ENCODE results near the gene TRAK1. TPM values are rescaled to one million over a fixed set of nuclear protein-coding genes. Genes with fewer than 3 reads are reported as not detected.

TRAK1 gene
- total RNA-seq, 1 donor from 2014 or later, result 36.8 TPM

DNA sequence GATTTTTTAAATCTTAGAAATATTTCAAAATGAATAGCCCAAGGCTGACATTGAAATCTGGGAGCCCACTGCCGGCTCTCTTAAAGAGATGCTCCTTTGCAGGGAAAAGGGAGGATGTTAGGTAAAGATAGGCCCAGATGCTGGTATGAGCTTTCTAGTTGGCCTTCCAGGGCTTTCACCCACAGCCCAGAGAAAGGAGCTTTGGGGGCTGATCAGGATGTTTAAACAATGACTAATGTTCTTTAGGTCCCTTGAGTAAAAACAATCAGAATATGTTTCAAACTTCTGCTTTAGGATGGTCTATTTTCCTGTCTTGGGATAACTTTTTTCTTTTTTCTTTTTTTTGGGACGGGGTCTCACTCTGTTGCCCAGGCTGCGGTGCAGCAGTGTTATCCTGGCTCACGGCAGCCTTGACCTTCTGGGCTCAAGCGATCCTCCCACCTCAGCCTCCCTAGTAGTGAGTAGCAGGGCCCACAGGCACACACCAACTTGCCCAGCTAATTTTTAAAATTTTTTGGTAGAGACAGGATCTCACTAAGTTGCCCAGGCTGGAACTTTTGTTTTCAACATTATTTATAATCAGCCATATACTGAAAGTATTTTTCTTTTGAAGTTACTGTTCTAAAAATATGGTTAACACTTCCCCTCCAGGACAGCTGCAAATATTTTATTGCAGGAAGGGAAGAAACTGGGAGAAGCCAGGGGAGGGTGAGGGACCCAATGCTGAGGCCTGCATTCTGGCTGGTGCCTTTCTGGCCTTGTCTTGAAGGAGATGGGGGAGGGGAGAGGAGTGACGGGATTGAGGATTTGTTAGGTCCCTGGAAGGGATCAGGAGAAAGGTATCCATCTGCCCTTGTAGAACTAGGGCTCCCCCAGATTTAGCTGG lies 70.1 kb downstream of the TRAK1 start:
- no peak overlapping the region for H3K4me3 ChIP-seq
- peaks cover 36% of the 10 kb centered on the region for H3K4me1 ChIP-seq
- H3K27ac ChIP-seq, result no peak overlapping the region
- no peaks in the 10 kb centered on the region for H3K36me3 ChIP-seq
- TF ChIP-seq, protein P1, sequence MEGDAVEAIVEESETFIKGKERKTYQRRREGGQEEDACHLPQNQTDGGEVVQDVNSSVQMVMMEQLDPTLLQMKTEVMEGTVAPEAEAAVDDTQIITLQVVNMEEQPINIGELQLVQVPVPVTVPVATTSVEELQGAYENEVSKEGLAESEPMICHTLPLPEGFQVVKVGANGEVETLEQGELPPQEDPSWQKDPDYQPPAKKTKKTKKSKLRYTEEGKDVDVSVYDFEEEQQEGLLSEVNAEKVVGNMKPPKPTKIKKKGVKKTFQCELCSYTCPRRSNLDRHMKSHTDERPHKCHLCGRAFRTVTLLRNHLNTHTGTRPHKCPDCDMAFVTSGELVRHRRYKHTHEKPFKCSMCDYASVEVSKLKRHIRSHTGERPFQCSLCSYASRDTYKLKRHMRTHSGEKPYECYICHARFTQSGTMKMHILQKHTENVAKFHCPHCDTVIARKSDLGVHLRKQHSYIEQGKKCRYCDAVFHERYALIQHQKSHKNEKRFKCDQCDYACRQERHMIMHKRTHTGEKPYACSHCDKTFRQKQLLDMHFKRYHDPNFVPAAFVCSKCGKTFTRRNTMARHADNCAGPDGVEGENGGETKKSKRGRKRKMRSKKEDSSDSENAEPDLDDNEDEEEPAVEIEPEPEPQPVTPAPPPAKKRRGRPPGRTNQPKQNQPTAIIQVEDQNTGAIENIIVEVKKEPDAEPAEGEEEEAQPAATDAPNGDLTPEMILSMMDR (IDR thresholded peaks at IDR 0.05), result no peak
- H3K27me3 ChIP-seq, result no peaks in the 10 kb centered on the region
- intact Hi-C loops (cut with DNase I), result no loop called here
- no peak for DNase-seq (ENCODE audit: extremely low spot score in 2 of 2)
- no peaks in the 10 kb centered on the region for H3K9me3 ChIP-seq

DNA sequence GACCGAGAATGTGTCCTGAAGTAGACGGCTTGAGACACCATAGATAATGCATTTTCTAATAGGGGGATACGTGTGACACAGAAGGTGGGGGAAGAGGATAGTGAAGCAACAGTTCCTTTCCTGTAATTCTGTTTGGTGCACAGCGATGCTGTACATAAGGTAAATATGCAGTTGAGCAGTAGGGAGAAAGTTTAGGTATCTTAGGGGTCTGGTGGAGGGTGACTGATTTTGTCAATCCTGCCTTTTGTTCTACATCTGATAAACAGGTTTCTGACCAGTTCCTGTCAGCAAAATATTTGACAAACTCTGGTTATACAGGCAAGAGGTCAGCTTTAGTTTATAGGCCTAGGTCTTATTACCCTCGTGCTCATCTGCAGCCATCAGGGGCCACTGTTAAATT lies 71.3 kb downstream of the TRAK1 start:
- H3K27me3 ChIP-seq, result no peaks in the 10 kb centered on the region
- H3K9me3 ChIP-seq, result no peaks in the 10 kb centered on the region
- H3K4me1 ChIP-seq, result peaks cover 36% of the 10 kb centered on the region
- no peak overlapping the region for H3K27ac ChIP-seq
- intact Hi-C loops (cut with DNase I), result no loop called here
- H3K4me3 ChIP-seq, result no peak overlapping the region
- no peak for DNase-seq (ENCODE audit: extremely low spot score in 2 of 2)
- no peak for TF ChIP-seq POLR2AphosphoS5 (IDR thresholded peaks at IDR 0.05; ENCODE audit: insufficient read depth in 1 of 2, low read depth in 1 of 2)
- TF ChIP-seq POLR2A (IDR thresholded peaks at IDR 0.05), result no peak
- TF ChIP-seq, protein P1 (IDR thresholded peaks at IDR 0.05), result no peak
- no peaks in the 10 kb centered on the region for H3K36me3 ChIP-seq

DNA sequence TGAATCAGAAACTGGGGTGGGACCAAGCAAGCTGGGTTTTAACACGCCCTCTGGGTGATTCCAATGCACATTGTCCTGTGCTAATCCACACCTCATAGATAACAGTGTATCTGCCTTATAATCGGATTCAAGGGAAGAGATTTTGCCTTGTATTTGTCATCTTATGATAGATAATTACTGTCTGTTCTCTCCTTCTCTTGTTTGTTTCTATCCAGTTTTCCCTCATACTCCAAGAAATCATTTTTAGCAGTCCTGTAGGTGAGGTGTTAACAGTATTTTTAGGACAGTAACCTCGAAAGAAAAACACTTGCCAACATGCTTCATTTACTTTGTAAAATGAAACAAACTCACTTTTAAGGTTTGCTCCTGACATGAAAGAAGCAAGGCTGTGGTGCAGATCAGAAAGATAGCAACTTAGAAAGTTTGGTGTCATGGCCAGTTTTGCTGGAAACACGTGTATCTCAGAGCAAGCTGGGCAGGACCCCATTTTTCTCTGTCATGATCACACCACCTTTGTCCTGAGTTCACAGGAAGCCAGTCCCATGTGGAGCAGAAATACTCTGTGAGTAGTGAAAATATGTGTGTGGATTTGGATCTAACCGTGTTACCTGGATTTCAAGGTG lies 72.6 kb downstream of the TRAK1 start:
- H3K27ac ChIP-seq, result no peak overlapping the region
- TF ChIP-seq, protein P1 (IDR thresholded peaks at IDR 0.05), result no peak
- TF ChIP-seq POLR2A (IDR thresholded peaks at IDR 0.05), result no peak
- no peak for TF ChIP-seq POLR2AphosphoS5 (IDR thresholded peaks at IDR 0.05; ENCODE audit: insufficient read depth in 1 of 2, low read depth in 1 of 2)
- H3K4me3 ChIP-seq, result no peak overlapping the region
- H3K27me3 ChIP-seq, result no peaks in the 10 kb centered on the region
- H3K36me3 ChIP-seq, result no peaks in the 10 kb centered on the region
- peaks cover 36% of the 10 kb centered on the region for H3K4me1 ChIP-seq
- H3K9me3 ChIP-seq, result no peaks in the 10 kb centered on the region
- intact Hi-C loops (cut with DNase I), result no loop called here
- DNase-seq (ENCODE audit: extremely low spot score in 2 of 2), result no peak

DNA sequence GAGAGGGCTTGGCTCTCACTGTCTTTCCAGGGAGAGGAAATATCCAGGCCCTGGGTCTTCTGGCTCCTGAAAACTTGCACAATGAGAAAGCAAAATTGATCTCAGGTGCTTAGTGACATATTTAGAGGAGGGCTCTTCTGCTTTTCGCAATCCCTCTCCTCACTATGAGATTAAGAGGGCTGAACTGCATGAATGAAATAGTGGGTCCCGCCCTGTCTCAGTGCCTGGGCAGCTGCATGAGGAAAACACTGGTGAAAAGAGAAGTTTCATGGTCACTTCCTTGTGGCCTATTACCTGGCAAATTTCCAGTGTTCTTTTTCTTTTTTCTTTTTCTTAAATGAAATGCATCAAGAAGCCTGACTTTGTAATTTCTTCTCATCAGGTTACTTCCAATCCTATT lies 73.5 kb downstream of the TRAK1 start:
- TF ChIP-seq POLR2AphosphoS5 (IDR thresholded peaks at IDR 0.05; ENCODE audit: insufficient read depth in 1 of 2, low read depth in 1 of 2) (no peak), POLR2A (IDR thresholded peaks at IDR 0.05) (no peak)
- TF ChIP-seq, protein P1 (IDR thresholded peaks at IDR 0.05), result no peak
- DNase-seq (ENCODE audit: extremely low spot score in 2 of 2), result no peak
- Histone ChIP-seq H3K9me3 (no peaks in the 10 kb centered on the region), H3K27me3 (no peaks in the 10 kb centered on the region), H3K4me3 (no peak overlapping the region), H3K4me1 (peaks cover 30% of the 10 kb centered on the region), H3K27ac (no peak overlapping the region), H3K36me3 (no peaks in the 10 kb centered on the region)
- intact Hi-C loops (cut with DNase I), result no loop called here

DNA sequence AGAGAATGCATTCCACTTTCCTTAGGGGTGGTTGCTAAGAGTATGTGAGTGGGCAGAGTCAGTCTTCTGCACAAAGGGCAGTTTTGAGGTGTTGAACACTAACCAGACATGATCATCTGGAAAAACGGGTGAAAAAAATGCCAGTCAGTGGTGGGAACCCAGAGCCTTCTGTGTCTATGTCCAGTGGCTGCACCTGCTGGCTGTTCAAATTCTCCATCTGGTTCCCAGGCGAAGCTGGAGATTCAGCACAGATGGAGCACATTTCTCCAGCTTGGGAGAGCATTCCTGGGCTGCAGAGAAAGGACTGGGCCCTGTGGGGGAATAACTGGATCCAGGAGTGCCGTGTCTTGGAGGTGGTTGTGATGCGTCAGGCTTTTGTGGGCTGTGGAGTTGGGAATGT lies 74.1 kb downstream of the TRAK1 start:
- Histone ChIP-seq H3K4me1 (peaks cover 30% of the 10 kb centered on the region), H3K9me3 (no peaks in the 10 kb centered on the region), H3K27ac (no peak overlapping the region), H3K36me3 (no peaks in the 10 kb centered on the region), H3K27me3 (no peaks in the 10 kb centered on the region), H3K4me3 (no peak overlapping the region)
- intact Hi-C loops (cut with DNase I), result no loop called here
- DNase-seq (ENCODE audit: extremely low spot score in 2 of 2), result no peak
- TF ChIP-seq POLR2AphosphoS5 (IDR thresholded peaks at IDR 0.05; ENCODE audit: insufficient read depth in 1 of 2, low read depth in 1 of 2), result no peak
- no peak for TF ChIP-seq POLR2A (IDR thresholded peaks at IDR 0.05)
- TF ChIP-seq, protein P1 (IDR thresholded peaks at IDR 0.05), result no peak

Measured in vagina (tissue), 2 donors.